NCI-H510A (cell line): ENCODE results near the gene ARHGAP19.
"Not testable (repeated sequence)": the region's sequence is repeated elsewhere in the genome, so short reads cannot be mapped to it uniquely, and the experiment has no call there.

ENCODE experiments used
- DNase-seq: peaks from one replicate; lab custom pipeline; 2025; lab: John Stamatoyannopoulos, UW

The ARHGAP19 gene

GRCh38 chr10:97279121-97279815 lies 13.2 kb downstream of the ARHGAP19 start:
- no peak for DNase-seq

- no peak for DNase-seq
These were observed 13.9 kb downstream of the ARHGAP19 start for GRCh38 chr10:97278491-97278989.

- no peak for DNase-seq
These were observed 14.9 kb downstream of the ARHGAP19 start for GRCh38 chr10:97277551-97277950.

- DNase-seq: no peak
These were observed 17.6 kb downstream of the ARHGAP19 start for GRCh38 chr10:97274828-97275227.

GRCh38 chr10:97273700-97274099 lies 18.7 kb downstream of the ARHGAP19 start:
- DNase-seq: no peak

- no peak for DNase-seq
These were observed 21.8 kb downstream of the ARHGAP19 start for GRCh38 chr10:97270523-97271154.

GRCh38 chr10:97267671-97268070 lies 24.8 kb downstream of the ARHGAP19 start:
- DNase-seq: no peak

GRCh38 chr10:97265095-97265494 lies 27.3 kb downstream of the ARHGAP19 start:
- not testable (repeated sequence) for DNase-seq

- no peak for DNase-seq
These were observed 28.5 kb downstream of the ARHGAP19 start for GRCh38 chr10:97263971-97264370.

- no peak for DNase-seq
These were observed 30.8 kb downstream of the ARHGAP19 start for GRCh38 chr10:97261656-97262055.

- no peak for DNase-seq
These were observed 31.3 kb downstream of the ARHGAP19 start for GRCh38 chr10:97261183-97261582.

- DNase-seq: no peak
These were observed 33.3 kb downstream of the ARHGAP19 start for GRCh38 chr10:97259119-97259518.

- DNase-seq: no peak
These were observed 36.1 kb downstream of the ARHGAP19 start for GRCh38 chr10:97256356-97256755.

- DNase-seq: no peak
These were observed 36.7 kb downstream of the ARHGAP19 start for GRCh38 chr10:97255512-97256293.

- no peak for DNase-seq
These were observed 37.7 kb downstream of the ARHGAP19 start for GRCh38 chr10:97254694-97255093.

- DNase-seq: no peak
These were observed 41.5 kb downstream of the ARHGAP19 start for GRCh38 chr10:97250952-97251351.

GRCh38 chr10:97243836-97244235 lies 48.6 kb downstream of the ARHGAP19 start:
- no peak for DNase-seq

- DNase-seq: no peak
These were observed 53.6 kb downstream of the ARHGAP19 start for GRCh38 chr10:97238855-97239254.

- DNase-seq: no peak
These were observed 57.1 kb downstream of the ARHGAP19 start for GRCh38 chr10:97235353-97235752.

- DNase-seq: no peak
These were observed 58.0 kb downstream of the ARHGAP19 start for GRCh38 chr10:97234400-97234799.

- DNase-seq: no peak
These were observed 62.3 kb downstream of the ARHGAP19 start for GRCh38 chr10:97230146-97230545.

GRCh38 chr10:97229322-97230015 lies 63.0 kb downstream of the ARHGAP19 start:
- DNase-seq: no peak
